Esophagus muscularis mucosa (tissue), 4 donors: ENCODE results near the gene PLB1. TPM values are rescaled to one million over a fixed set of nuclear protein-coding genes. Genes with fewer than 3 reads are reported as not detected.

Experiments used
- DNase-seq: peaks from one replicate; pipeline ENCODE4 v3.0.0-alpha.2; 2017; ENCODE audit errors: extremely low spot score
- H3K27ac ChIP-seq, 4 donors: fragments of 200-600 bp; sonication (generic); replicated peaks in 1 of 4; 1 replicate in 3 of 4; 2 replicates in 1 of 4; pipeline ENCODE4 v1.5.1; 2016 to 2019; ENCODE audit warnings: mild to moderate bottlenecking in 1 of 4
- H3K27me3 ChIP-seq, 4 donors: fragments of 200-600 bp; sonication (generic); one replicate each; pipeline versions ENCODE4 v1.5.1 to v1.6.0; 2016 to 2019
- H3K36me3 ChIP-seq, 4 donors: fragments of 200-600 bp; sonication (generic); one replicate each; pipeline ENCODE4 v1.5.1; 2016 to 2019
- H3K4me1 ChIP-seq, 4 donors: fragments of 200-600 bp; sonication (generic); one replicate each; pipeline ENCODE4 v1.5.1; 2016 to 2019
- H3K4me3 ChIP-seq, 4 donors: fragments of 200-600 bp; sonication (generic); 1 replicate in 2 of 4; 2 replicates in 2 of 4; pipeline ENCODE4 v1.5.1; 2016 to 2019; ENCODE audit warnings: mild to moderate bottlenecking in 4 of 4, moderate library complexity in 1 of 4
- H3K9me3 ChIP-seq, 4 donors: fragments of 200-600 bp; sonication (generic); 1 replicate in 3 of 4; 2 replicates in 1 of 4; pipeline ENCODE4 v1.5.1; 2016 to 2019
- EP300 ChIP-seq: sonication (generic); formaldehyde crosslinking; IDR thresholded peaks from one replicate; pipeline ENCODE4 v1.6.1; 2017; ENCODE audit warnings: antibody characterized with exemption
- POLR2A ChIP-seq: fragments of 450-650 bp; IDR thresholded peaks from one replicate; pipeline ENCODE4 v1.6.1; 2017; ENCODE audit warnings: antibody characterized with exemption, moderate library complexity, mild to moderate bottlenecking, low read depth
- POLR2AphosphoS5 ChIP-seq, 2 donors: sonication (generic); formaldehyde crosslinking; IDR thresholded peaks; one replicate each; pipeline ENCODE4 v1.6.1; 2017; ENCODE audit warnings: antibody characterized with exemption in 2 of 2
- WGBS: methylation state at CpG from one replicate; pipeline ENCODE4 v1.1.5; 2018; 5-methylcytosine and 5-hydroxymethylcytosine counted together
- intact Hi-C: fragments of 100-400 bp; cut with DNase I; formaldehyde crosslinking; loops from one replicate; pipeline ENCODE4 v1.15.1; 2023
- total RNA-seq, 4 donors: library from RNA; depleted of rRNA; stranded (reverse); fragments of >200 nt; gene quantifications; one replicate each; pipeline versions ENCODE4 v1.1.0 to v1.2.1, GENCODE V29; 2016
- TF ChIP-seq, protein P1 (sequence below), 3 experiments: fragments of 200-600 bp in 2 of 3; fragments of 450-650 bp in 1 of 3; sonication (generic) in 2 of 3; IDR thresholded peaks; one replicate each; pipeline ENCODE4 v1.5.1; 2017 to 2019; ENCODE audit warnings: antibody characterized with exemption in 3 of 3, mild to moderate bottlenecking in 2 of 3, moderate library complexity in 1 of 3

PLB1 gene
- total RNA-seq, 4 donors from 2014 or later, result 2.5 to 11.1 (median 7.7) TPM

DNA sequence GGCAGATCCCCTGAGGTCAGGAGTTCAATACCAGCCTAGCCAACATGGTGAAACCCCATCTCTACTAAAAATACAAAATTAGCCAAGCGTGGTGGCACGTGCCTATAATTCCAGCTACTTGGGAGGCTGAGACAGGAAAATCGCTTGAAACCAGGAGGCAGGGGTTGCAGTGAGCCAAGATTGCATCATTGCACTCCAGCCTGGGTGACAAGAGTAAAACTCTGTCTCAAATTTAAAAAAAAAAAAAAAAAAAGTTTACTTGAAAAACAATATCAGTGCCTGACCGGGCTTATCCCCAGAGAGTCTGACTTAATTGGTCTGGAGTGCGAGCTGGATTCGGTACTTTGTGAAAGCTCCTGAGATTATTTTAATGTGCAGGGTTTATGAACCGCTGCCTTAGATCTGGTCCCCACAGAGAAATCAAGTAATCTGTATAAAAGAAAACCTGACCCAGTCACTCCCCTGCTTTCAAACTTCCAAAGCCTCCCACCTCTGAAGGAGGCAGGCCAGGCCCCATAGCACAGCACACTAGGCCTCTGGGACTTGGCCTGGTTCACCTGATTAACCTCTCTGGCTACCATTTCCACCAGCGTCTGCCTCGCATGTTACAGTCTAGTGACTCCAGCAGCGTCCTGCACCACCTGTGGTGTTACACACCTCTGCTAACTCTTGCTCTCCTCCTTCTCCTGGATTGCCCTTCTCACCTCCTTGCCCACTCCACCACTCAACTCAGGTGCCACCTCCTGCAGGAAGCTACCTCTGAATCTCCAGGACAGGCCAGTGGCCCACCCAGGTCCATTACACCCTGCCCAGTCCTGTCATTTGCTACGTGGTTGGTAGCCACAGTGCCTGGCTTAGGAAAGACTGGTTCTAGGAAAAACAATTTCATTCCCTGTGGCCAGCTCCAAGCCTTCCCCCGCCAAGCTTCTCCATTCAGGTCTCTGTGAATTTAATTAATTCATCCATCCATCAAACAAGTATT, 141.5 kb downstream of the PLB1 start:
- intact Hi-C loops, result loop anchor here (5.0 kb wide), 1 partner anchor 40 kb away; no protein-coding TSS in a partner anchor

DNA sequence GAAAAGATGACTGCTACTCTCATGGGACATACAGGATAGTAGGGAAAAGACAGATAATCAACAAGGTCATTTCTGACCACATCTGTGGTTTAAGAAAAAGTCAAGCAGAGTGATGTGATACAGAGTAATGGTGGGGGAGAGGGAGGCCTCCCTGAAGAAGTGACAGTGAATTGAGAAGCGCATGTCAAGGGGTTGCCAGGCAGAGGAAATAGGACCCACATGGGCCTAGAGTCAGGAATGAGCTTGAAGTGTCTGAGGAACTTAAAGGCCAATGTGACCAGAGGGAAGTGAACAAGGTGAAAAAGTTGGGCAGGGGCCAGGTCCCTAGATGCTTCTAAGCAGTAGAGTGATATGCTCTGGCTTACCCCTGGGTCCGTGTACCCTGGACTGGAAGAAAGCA, 142.2 kb downstream of the PLB1 start:
- Histone ChIP-seq H3K4me1 (peaks cover 33 to 83% (median 80%) of the 10 kb centered on the region in 4 donors), H3K36me3 (no peaks in the 10 kb centered on the region), H3K27ac (peak overlapping the region; percentile 92 to 98 (median 96)), H3K9me3 (no peaks in the 10 kb centered on the region), H3K27me3 (no peaks in the 10 kb centered on the region), H3K4me3 (no peak overlapping the region)
- intact Hi-C loops, result loop anchor here (5.0 kb wide), 1 partner anchor 41 kb away; no protein-coding TSS in a partner anchor
- no peak for TF ChIP-seq POLR2AphosphoS5 (IDR thresholded peaks at IDR 0.05)
- TF ChIP-seq, protein P1, sequence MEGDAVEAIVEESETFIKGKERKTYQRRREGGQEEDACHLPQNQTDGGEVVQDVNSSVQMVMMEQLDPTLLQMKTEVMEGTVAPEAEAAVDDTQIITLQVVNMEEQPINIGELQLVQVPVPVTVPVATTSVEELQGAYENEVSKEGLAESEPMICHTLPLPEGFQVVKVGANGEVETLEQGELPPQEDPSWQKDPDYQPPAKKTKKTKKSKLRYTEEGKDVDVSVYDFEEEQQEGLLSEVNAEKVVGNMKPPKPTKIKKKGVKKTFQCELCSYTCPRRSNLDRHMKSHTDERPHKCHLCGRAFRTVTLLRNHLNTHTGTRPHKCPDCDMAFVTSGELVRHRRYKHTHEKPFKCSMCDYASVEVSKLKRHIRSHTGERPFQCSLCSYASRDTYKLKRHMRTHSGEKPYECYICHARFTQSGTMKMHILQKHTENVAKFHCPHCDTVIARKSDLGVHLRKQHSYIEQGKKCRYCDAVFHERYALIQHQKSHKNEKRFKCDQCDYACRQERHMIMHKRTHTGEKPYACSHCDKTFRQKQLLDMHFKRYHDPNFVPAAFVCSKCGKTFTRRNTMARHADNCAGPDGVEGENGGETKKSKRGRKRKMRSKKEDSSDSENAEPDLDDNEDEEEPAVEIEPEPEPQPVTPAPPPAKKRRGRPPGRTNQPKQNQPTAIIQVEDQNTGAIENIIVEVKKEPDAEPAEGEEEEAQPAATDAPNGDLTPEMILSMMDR (IDR thresholded peaks at IDR 0.05), result no peak
- no peak for TF ChIP-seq POLR2A
- no peak for TF ChIP-seq EP300
- 85% methylated on average over 2 of the region's 2 CpGs for WGBS
- no peak for DNase-seq

More for the DNA sequence above, 141.5 kb downstream of the PLB1 start:
- DNase-seq, result no peak
- TF ChIP-seq POLR2AphosphoS5 (IDR thresholded peaks at IDR 0.05), result peak in 1 of 2 donors; percentile 53
- TF ChIP-seq, protein P1 (IDR thresholded peaks at IDR 0.05), result no peak
- WGBS, result 69% methylated on average over 12 of the region's 12 CpGs
- H3K4me3 ChIP-seq, result no peak overlapping the region
- peak overlapping the region; percentile 92 to 98 (median 96) for H3K27ac ChIP-seq
- no peaks in the 10 kb centered on the region for H3K27me3 ChIP-seq
- H3K36me3 ChIP-seq, result no peaks in the 10 kb centered on the region
- no peaks in the 10 kb centered on the region for H3K9me3 ChIP-seq
- H3K4me1 ChIP-seq, result peaks cover 33 to 85% (median 82%) of the 10 kb centered on the region in 4 donors

DNA sequence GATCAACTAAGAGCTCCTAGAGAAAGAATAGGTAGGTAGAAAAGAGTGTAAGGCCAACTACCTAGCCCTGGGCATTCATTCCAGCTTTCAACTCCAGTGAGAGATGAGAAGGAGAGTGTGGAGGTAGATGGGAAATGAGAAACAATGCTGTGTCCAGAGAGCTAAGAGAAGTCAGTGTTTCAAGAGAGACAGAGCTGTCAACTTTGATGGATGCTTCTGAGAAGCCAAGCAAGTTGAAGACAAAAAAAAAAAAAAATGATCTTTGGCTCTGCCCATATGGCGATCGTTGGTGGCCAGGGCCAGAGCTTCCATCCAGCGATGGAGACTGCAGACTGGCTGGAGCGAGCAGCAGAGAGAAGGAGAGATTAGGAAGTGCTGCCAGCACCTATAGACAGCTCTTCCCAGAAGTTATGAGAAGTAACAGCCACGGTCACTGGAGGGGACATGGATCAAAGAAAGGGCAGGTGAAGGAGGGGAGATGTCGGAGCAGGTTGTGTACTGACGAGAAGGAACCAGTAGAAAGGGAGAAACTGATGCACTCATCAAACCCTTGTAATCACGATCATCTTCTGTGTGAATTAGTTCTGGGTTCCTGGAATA, 143.3 kb downstream of the PLB1 start:
- no peaks in the 10 kb centered on the region for H3K27me3 ChIP-seq
- intact Hi-C loops, result loop anchor here (5.0 kb wide), 1 partner anchor 42 kb away; no protein-coding TSS in a partner anchor

DNA sequence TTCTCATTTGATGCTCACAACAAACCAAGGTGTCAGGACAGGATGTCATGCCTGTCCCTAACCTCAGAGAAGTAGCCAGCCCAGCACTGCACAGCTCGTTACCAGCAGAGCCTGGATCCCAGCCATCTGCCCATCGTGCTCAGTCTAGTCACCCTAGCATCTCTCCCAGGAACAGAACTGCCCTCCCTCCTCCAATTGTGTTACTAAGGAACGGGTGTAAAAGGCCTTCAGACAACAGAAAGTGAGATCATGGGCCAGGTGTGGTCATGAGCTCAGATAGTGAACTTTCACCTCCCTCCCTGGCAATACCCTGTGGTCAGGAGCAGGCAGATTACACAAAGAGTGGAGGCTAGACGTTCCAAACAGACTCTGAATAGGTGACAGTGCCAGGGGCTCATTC, 144.0 kb downstream of the PLB1 start:
- no peak for DNase-seq
- H3K27ac ChIP-seq, result peak overlapping the region; percentile 92 to 98 (median 96)
- no peaks in the 10 kb centered on the region for H3K36me3 ChIP-seq
- 23% methylated on average over 3 of the region's 4 CpGs for WGBS
- H3K4me1 ChIP-seq, result peaks cover 25 to 83% (median 80%) of the 10 kb centered on the region in 4 donors
- no peaks in the 10 kb centered on the region for H3K9me3 ChIP-seq
- TF ChIP-seq, protein P1 (IDR thresholded peaks at IDR 0.05), result no peak
- TF ChIP-seq EP300, result peak; percentile 29
- peak; percentile 72 to 77 for TF ChIP-seq POLR2AphosphoS5 (IDR thresholded peaks at IDR 0.05)
- H3K27me3 ChIP-seq, result no peaks in the 10 kb centered on the region
- intact Hi-C loops, result loop anchor here (5.0 kb wide), 1 partner anchor 43 kb away; no protein-coding TSS in a partner anchor
- no peak overlapping the region for H3K4me3 ChIP-seq

More for the DNA sequence above, 143.3 kb downstream of the PLB1 start:
- peak overlapping the region; percentile 92 to 98 (median 96) for H3K27ac ChIP-seq
- TF ChIP-seq POLR2A, result no peak
- no peak for TF ChIP-seq EP300
- TF ChIP-seq, protein P1 (IDR thresholded peaks at IDR 0.05), result no peak
- no peak for TF ChIP-seq POLR2AphosphoS5 (IDR thresholded peaks at IDR 0.05)
- DNase-seq, result no peak
- H3K4me3 ChIP-seq, result no peak overlapping the region
- WGBS, result 70% methylated on average over 8 of the region's 8 CpGs
- H3K36me3 ChIP-seq, result no peaks in the 10 kb centered on the region
- peaks cover 31 to 83% (median 80%) of the 10 kb centered on the region in 4 donors for H3K4me1 ChIP-seq
- H3K9me3 ChIP-seq, result no peaks in the 10 kb centered on the region
